ENCODE data around the gene RREB1. TPM values are rescaled to one million over a fixed set of nuclear protein-coding genes. Genes with fewer than 3 reads are reported as not detected.
"Not testable (repeated sequence)": the region's sequence is repeated elsewhere in the genome, so short reads cannot be mapped to it uniquely, and the experiment has no call there.

RREB1 gene
- polyA plus RNA-seq, 4 donors, result 17.0 to 27.3 (median 22.9) TPM

- not testable (repeated sequence) for DNase-seq (ENCODE audit: low read depth in 4 of 4, low spot score in 2 of 4)
Measured at GRCh38 chr6:7274525-7274924, 166.8 kb downstream of the RREB1 start.

GRCh38 chr6:7276199-7276524 lies 168.4 kb downstream of the RREB1 start:
- no peak for DNase-seq (ENCODE audit: low read depth in 4 of 4, low spot score in 2 of 4)

DNA sequence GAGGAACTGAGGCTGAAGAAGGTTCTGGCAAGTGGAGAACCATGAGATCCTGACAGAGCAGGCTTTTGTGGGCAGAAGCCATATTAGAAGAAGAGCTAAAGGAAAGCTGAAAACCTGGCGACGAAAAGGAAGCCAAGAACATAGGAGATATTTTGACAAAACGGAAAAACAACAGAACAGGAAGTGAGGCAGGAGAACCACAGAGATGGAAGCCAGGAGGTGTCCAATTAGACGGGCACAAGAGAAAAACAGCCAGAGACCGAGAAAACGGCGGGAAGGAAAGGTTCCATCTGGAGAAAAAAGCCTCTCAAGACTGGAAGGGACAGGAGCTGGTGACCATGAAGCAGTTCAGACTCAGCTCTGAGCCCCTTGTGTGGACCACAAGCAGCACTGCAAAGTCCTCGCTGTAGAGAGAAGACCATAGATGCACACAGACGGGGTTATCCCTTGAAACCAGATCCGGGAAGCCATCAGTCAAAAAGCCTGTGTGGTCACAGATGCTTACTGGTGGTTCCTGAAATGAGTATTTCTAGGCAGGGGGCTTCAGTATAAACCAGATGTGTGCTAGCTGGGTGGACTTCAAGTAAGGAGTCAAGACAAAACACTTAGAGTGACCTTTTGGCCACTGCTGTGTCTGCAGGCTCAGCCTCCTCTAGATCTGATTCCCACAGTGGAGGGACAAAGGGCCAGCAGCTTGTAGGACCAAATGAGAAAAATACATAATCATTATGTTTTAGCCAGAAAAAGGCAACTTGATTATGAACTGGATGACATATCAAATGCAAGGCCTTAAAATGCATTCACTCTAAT lies 174.5 kb downstream of the RREB1 start:
- no peak for DNase-seq (ENCODE audit: low read depth in 4 of 4, low spot score in 2 of 4)

DNA sequence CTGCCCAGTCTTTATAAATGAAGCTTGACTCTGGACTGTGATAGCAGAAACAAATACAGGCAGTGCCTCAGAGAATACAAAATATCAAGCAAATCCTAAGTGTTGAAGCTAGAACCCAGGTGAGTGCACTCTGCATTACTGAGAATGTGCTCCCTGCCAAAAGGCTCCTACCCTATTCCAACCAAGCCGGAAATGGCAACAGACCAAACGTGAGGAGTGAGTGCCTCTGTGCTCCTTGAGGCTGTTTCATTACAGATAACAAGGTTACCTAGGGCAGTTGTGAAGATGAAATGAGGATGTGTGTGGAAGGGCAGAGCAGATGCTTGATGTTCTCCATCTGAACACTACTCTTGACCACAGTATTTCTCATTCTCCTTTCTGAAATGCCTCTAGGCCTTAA lies 175.9 kb downstream of the RREB1 start:
- no peak for DNase-seq (ENCODE audit: low read depth in 4 of 4, low spot score in 2 of 4)

DNA sequence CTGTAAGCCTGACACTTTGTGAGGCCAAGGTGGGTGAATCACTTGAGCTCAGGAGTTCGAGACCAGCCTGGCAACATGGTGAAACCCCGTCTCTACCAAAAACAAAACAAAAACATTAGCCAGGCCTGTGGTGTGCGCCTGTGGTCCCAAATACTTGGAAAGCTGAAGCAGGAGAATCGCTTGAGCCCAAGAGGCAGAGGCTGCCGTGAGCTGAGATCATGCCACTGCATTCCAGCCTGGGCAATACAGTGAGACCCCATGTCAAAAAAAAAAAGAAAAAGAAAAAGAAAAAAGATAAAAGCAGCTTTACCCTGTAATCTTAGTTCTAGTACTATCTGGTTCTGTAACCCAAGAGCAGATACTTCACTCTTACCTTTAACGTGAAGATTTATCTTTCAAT lies 177.7 kb downstream of the RREB1 start:
- DNase-seq (ENCODE audit: low read depth in 4 of 4, low spot score in 2 of 4), result no peak

- DNase-seq (ENCODE audit: low read depth in 4 of 4, low spot score in 2 of 4), result no peak
Measured at GRCh38 chr6:7290079-7290478, 182.3 kb downstream of the RREB1 start.

GRCh38 chr6:7292596-7293255 lies 185.0 kb downstream of the RREB1 start:
- no peak for DNase-seq (ENCODE audit: low read depth in 4 of 4, low spot score in 2 of 4)

- DNase-seq (ENCODE audit: low read depth in 4 of 4, low spot score in 2 of 4), result no peak
Measured at GRCh38 chr6:7295916-7296315, 188.2 kb downstream of the RREB1 start.

DNA sequence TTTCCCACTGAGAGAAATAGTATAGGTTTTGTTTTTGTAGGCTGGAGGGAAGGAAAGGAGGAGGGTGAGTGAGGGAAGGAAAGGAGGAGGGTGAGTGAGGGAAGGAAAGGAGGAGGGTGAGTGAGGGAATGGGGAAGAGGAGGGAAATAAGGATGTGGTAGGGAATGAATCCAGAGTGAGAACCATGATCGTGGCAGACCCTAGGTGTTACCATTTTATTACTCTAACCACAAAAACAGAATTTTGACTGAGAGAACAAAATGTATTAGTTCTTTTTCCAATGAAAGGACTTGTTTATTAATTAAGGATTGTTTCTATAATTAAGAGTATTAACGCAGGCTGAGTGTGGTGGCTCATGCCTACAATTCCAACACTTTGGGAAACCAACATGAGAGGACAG lies 188.8 kb downstream of the RREB1 start:
- no peak for DNase-seq (ENCODE audit: low read depth in 4 of 4, low spot score in 2 of 4)

DNA sequence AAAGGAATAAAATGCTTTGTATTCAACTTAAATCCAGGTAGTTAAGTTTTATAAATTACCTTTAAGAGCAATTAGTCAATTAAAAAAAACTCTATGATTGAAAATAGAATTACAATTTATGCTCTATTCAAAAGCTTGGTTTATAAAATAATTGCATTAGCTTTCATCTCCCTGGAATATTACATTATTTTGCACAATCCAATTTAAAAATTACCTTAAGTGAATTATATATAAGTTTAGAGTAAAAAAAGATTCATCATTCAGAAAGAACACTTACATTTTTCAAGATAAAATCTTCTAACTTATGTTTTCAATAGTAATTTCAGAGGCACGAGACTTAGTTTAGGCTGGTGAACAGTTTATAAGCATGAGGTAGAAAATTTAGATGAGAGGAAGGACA lies 190.4 kb downstream of the RREB1 start:
- no peak for DNase-seq (ENCODE audit: low read depth in 4 of 4, low spot score in 2 of 4)

- no peak for DNase-seq (ENCODE audit: low read depth in 4 of 4, low spot score in 2 of 4)
Measured at GRCh38 chr6:7300926-7301325, 193.2 kb downstream of the RREB1 start.

Other genes with a start within 250 kb of the RREB1 start
- gene SSR1, start 205.2 kb downstream of the RREB1 start, polyA plus RNA-seq (ENCODE audit: insufficient read length in 4 of 4), result 100 to 1,000 TPM; 112 to 137 (median 129) TPM

All from left renal cortex interstitium (tissue), 4 donors.